Measurements from ENCODE around the gene UAP1L1.

DNA sequence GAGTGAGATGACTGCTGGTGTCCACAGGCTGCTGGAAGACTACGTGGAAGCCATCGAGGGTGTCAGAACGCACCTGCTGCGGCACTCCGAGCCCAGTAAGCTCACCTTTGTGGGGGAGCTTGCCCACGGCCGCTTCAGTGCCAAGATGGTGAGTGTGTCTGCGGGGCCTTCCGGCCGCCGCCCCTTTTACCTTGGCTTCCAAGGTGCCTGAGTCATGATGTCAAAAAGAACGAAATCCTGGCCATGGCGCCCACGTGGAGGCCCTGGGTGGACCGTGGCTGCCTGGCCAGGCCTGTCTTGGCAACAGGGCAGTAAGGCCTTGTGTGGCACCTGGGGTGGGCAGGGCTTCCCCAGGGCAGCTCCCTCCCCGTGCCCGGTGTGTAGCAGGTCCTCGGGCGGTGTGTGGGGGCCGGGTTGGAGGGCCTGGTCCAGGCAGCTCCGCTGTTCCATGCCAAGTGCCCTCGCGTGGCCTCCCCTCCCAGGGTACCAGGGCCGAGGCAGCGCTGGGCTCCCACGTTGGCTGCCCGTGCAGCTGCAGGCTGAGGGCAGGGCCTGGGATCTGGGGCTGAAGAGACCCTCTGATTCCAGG, 29.4 kb downstream of the UAP1L1 start:
- TF ChIP-seq POLR2A (IDR thresholded peaks at IDR 0.05; ENCODE audit: control extremely low read depth in 1 of 2, low read depth in 2 of 2, low read length in 2 of 2) (no peak), POLR2AphosphoS5 (IDR thresholded peaks at IDR 0.05; ENCODE audit: low read depth, low read length) (no peak), SP1 (IDR thresholded peaks at IDR 0.05; ENCODE audit: low read depth, low read length) (no peak), HDAC2 (IDR thresholded peaks at IDR 0.05; ENCODE audit: borderline replicate concordance in 1 of 2, low read depth in 2 of 2, low read length in 2 of 2) (no peak), KDM1A (IDR thresholded peaks at IDR 0.05; ENCODE audit: borderline replicate concordance, low read length) (no peak), RAD21 (IDR thresholded peaks at IDR 0.05 in 1 of 2, conservative IDR thresholded peaks at IDR 0.05 in 1 of 2; ENCODE audit: low read depth in 2 of 2, low read length in 2 of 2) (no peak), EP300 (IDR thresholded peaks at IDR 0.05; ENCODE audit: borderline replicate concordance in 1 of 2, low read depth in 2 of 2, low read length in 2 of 2) (no peak), RFX5 (IDR thresholded peaks at IDR 0.05; ENCODE audit: borderline replicate concordance, low read depth, low read length) (no peak), JUND (IDR thresholded peaks at IDR 0.05; ENCODE audit: low read length) (no peak), EGR1 (IDR thresholded peaks at IDR 0.05; ENCODE audit: borderline replicate concordance, low read depth, low read length) (no peak), MAFK (IDR thresholded peaks at IDR 0.05; ENCODE audit: low read depth, low read length) (no peak), CHD2 (IDR thresholded peaks at IDR 0.05; ENCODE audit: low read length) (no peak)
- TF ChIP-seq, protein P1, sequence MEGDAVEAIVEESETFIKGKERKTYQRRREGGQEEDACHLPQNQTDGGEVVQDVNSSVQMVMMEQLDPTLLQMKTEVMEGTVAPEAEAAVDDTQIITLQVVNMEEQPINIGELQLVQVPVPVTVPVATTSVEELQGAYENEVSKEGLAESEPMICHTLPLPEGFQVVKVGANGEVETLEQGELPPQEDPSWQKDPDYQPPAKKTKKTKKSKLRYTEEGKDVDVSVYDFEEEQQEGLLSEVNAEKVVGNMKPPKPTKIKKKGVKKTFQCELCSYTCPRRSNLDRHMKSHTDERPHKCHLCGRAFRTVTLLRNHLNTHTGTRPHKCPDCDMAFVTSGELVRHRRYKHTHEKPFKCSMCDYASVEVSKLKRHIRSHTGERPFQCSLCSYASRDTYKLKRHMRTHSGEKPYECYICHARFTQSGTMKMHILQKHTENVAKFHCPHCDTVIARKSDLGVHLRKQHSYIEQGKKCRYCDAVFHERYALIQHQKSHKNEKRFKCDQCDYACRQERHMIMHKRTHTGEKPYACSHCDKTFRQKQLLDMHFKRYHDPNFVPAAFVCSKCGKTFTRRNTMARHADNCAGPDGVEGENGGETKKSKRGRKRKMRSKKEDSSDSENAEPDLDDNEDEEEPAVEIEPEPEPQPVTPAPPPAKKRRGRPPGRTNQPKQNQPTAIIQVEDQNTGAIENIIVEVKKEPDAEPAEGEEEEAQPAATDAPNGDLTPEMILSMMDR (IDR thresholded peaks at IDR 0.05; ENCODE audit: control extremely low read depth in 1 of 3, insufficient read depth in 1 of 3, low read depth in 1 of 3, low read length in 3 of 3) = no peak
- TF ChIP-seq, protein P2, sequence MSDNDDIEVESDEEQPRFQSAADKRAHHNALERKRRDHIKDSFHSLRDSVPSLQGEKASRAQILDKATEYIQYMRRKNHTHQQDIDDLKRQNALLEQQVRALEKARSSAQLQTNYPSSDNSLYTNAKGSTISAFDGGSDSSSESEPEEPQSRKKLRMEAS (IDR thresholded peaks at IDR 0.05) = no peak
